GM23248 (cell line): ENCODE data around the gene KCTD6. TPM values are rescaled to one million over a fixed set of nuclear protein-coding genes. Genes with fewer than 3 reads are reported as not detected.
A peak's percentile ranks its signal among the peaks of the same experiment; 100 is the strongest.

ENCODE experiments used
- DNase-seq: peaks from one replicate; pipeline ENCODE4 v3.0.0-alpha.2; 2015
- H2AFZ ChIP-seq: fragments of 200-600 bp; sonication (generic); 2 replicates; pipeline ENCODE4 v1.6.1; 2016; ENCODE audit warnings: antibody characterized with exemption
- H3F3A ChIP-seq: fragments of 200-600 bp; sonication (generic); 2 replicates; pipeline ENCODE4 v1.6.1; 2016; ENCODE audit warnings: mild to moderate bottlenecking, antibody characterized with exemption, mixed run types; ENCODE audit not compliant: insufficient read depth
- H3K27ac ChIP-seq: fragments of 200-600 bp; sonication (generic); 2 replicates; pipeline ENCODE4 v1.5.1; 2016; ENCODE audit warnings: mild to moderate bottlenecking
- H3K27me3 ChIP-seq: fragments of 200-600 bp; sonication (generic); replicated peaks from 2 replicates; pipeline ENCODE4 v1.6.1; 2016; ENCODE audit warnings: mild to moderate bottlenecking; ENCODE audit not compliant: insufficient read depth
- H3K36me3 ChIP-seq: fragments of 200-600 bp; sonication (generic); 2 replicates; pipeline ENCODE4 v1.6.1; 2016; ENCODE audit warnings: low read depth, mild to moderate bottlenecking
- H3K4me1 ChIP-seq: fragments of 200-600 bp; sonication (generic); 2 replicates; pipeline ENCODE4 v1.6.1; 2016; ENCODE audit warnings: mild to moderate bottlenecking; ENCODE audit not compliant: insufficient read depth
- H3K4me2 ChIP-seq: fragments of 200-600 bp; sonication (generic); one replicate; pipeline ENCODE4 v1.6.1; 2016; ENCODE audit warnings: mild to moderate bottlenecking; ENCODE audit not compliant: unreplicated experiment
- H3K4me3 ChIP-seq: fragments of 200-600 bp; sonication (generic); 2 replicates; pipeline ENCODE4 v1.5.1; 2016; ENCODE audit warnings: mild to moderate bottlenecking
- H3K79me2 ChIP-seq: fragments of 200-600 bp; sonication (generic); 2 replicates; pipeline ENCODE4 v1.6.1; 2016; ENCODE audit warnings: mild to moderate bottlenecking; ENCODE audit not compliant: insufficient read depth
- H3K9ac ChIP-seq: fragments of 200-600 bp; sonication (generic); 2 replicates; pipeline ENCODE4 v1.6.1; 2016; ENCODE audit warnings: mild to moderate bottlenecking
- H3K9me2 ChIP-seq: fragments of 200-600 bp; sonication (generic); 2 replicates; pipeline ENCODE4 v1.6.1; 2016; ENCODE audit warnings: mixed run types, mild to moderate bottlenecking, moderate library complexity; ENCODE audit not compliant: insufficient read depth
- H3K9me3 ChIP-seq: fragments of 200-600 bp; sonication (generic); one replicate; pipeline ENCODE4 v1.6.1; 2017; ENCODE audit warnings: low read depth
- H4K20me1 ChIP-seq: fragments of 200-600 bp; sonication (generic); 2 replicates; pipeline ENCODE4 v1.6.0; 2016; ENCODE audit not compliant: insufficient read depth
- EZH2 ChIP-seq: fragments of 200-600 bp; sonication (generic); IDR thresholded peaks from 2 replicates; pipeline ENCODE4 v1.6.1; 2018; ENCODE audit warnings: antibody characterized with exemption, mild to moderate bottlenecking; ENCODE audit not compliant: insufficient read depth, poor library complexity, severe bottlenecking
- EZH2phosphoT487 ChIP-seq: fragments of 200-600 bp; sonication (generic); IDR thresholded peaks from 2 replicates; pipeline ENCODE4 v1.6.1; 2018; ENCODE audit warnings: antibody characterized with exemption, moderate library complexity, mild to moderate bottlenecking, low read depth; ENCODE audit not compliant: insufficient read depth
- WGBS, 2 experiments: methylation state at CpG; one replicate each; pipeline ENCODE4 v1.1.6; 2015 to 2017; ENCODE audit warnings: low lambda C conversion rate in 2 of 2, low coverage in 1 of 2; ENCODE audit errors: missing lambda C conversion rate in 2 of 2; 5-methylcytosine and 5-hydroxymethylcytosine counted together
- in situ Hi-C: fragments of 300-500 bp; cut with MboI; formaldehyde crosslinking; loops from 2 replicates; pipeline ENCODE4 v1.15.0; 2020
- polyA plus RNA-seq: library from polyadenylated mRNA; unstranded; fragments of >200 nt; fragmentation: Nextera tagmentation; extraction: Ambion mirVana; gene quantifications from 2 replicates; pipeline ENCODE4 v1.2.1, GENCODE V29; 2016
- total RNA-seq: library from RNA; depleted of rRNA; stranded (reverse); fragments of >200 nt; shearing (Covaris generic); gene quantifications from 2 replicates; pipeline ENCODE4 v1.2.3, GENCODE V29; 2014

Gene KCTD6
- total and polyA plus RNA-seq, 2 experiments from 2014 or later: 12.8 to 13.7 TPM

DNA sequence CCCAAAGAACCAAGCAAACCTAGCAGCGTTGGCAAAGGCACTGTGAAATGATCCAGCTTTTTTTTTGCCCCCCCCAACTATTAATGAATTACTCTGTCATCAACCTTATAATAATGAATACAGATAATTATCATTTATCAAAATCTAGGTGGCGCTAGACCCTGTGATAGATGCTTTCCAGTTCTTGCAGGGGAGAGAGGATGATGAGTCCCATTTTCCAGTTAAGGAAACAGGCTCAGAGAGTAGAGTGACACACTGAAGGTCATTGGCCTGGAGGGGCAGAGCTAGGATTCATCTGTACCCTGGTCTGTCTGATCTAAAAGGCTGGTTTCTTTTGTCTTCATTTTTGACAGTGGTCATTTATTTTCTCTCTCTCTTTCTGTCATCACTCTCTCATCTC is 40.1 kb downstream of the KCTD6 start:
- no peaks in the 10 kb centered on the region for H3K9me2 ChIP-seq
- in situ Hi-C loops: loop anchor here (10.0 kb wide), 1 partner anchor 207 kb away; no protein-coding TSS in a partner anchor
- DNase-seq: peak; percentile 61
- no peak overlapping the region for H3K9ac ChIP-seq
- H3K4me2 ChIP-seq: no peak overlapping the region
- no peak overlapping the region for H3K4me3 ChIP-seq
- 81 to 87% methylated on average over 2 of the region's 2 CpGs for WGBS, 2 experiments
- H3K36me3 ChIP-seq: no peaks in the 10 kb centered on the region
- H3K27ac ChIP-seq: no peak overlapping the region
- H3F3A ChIP-seq: no peaks in the 10 kb centered on the region
- no peaks in the 10 kb centered on the region for H3K9me3 ChIP-seq
- H2AFZ ChIP-seq: no peak overlapping the region
- no peaks in the 10 kb centered on the region for H3K79me2 ChIP-seq
- peaks cover 20% of the 10 kb centered on the region for H3K4me1 ChIP-seq
- TF ChIP-seq EZH2phosphoT487 (no peak), EZH2 (no peak)
- no peaks in the 10 kb centered on the region for H3K27me3 ChIP-seq
- no peaks in the 10 kb centered on the region for H4K20me1 ChIP-seq

DNA sequence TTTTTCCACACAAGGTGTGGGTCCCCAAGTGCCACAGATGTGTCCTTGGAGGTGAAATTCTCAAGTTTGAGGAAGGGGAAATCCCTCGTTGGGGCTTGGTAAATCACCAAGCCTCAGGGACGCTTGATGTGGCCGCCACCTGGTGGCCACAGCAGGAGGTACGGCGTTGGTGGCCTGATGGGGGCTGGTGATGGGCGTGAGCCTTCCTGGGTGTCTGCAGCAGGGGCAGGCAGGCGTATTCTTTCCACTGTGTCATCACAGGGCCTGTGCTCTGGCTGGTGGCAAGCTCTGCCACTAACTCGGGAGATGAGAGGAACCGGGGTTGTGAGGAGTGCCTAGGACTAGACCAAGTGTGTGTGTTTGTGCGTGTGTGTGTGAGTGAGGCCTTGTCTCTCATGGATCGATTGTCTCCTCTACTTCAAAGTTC is 40.9 kb downstream of the KCTD6 start:
- H3K79me2 ChIP-seq: no peaks in the 10 kb centered on the region
- H3K9me2 ChIP-seq: no peaks in the 10 kb centered on the region
- H3K9me3 ChIP-seq: no peaks in the 10 kb centered on the region
- peak overlapping the region; percentile 45 for H2AFZ ChIP-seq
- TF ChIP-seq EZH2phosphoT487: no peak
- TF ChIP-seq EZH2: no peak
- in situ Hi-C loops: loop anchor here (10.0 kb wide), 1 partner anchor 208 kb away; no protein-coding TSS in a partner anchor
- H4K20me1 ChIP-seq: no peaks in the 10 kb centered on the region
- no peaks in the 10 kb centered on the region for H3K27me3 ChIP-seq
- peaks cover 26% of the 10 kb centered on the region for H3K4me1 ChIP-seq
- H3K9ac ChIP-seq: peak overlapping the region; percentile 43
- no peaks in the 10 kb centered on the region for H3K36me3 ChIP-seq
- no peak overlapping the region for H3K27ac ChIP-seq
- H3K4me2 ChIP-seq: no peak overlapping the region
- DNase-seq: peak; percentile 85
- no peaks in the 10 kb centered on the region; the same call in 1 of the 2 replicates for H3F3A ChIP-seq
- 12 to 13% methylated on average over 11 of the region's 11 CpGs for WGBS, 2 experiments
- H3K4me3 ChIP-seq: no peak overlapping the region

GRCh38 chr3:58534592-58535494 is 42.9 kb downstream of the KCTD6 start:
- H2AFZ ChIP-seq: no peak overlapping the region
- no peaks in the 10 kb centered on the region for H3K27me3 ChIP-seq
- H3K79me2 ChIP-seq: no peaks in the 10 kb centered on the region
- no peaks in the 10 kb centered on the region for H3K9me2 ChIP-seq
- no peaks in the 10 kb centered on the region for H3K36me3 ChIP-seq
- no peaks in the 10 kb centered on the region; the same call in 1 of the 2 replicates for H3F3A ChIP-seq
- in situ Hi-C loops: loop anchor here (10.0 kb wide), 1 partner anchor 210 kb away; no protein-coding TSS in a partner anchor
- no peak for DNase-seq
- TF ChIP-seq EZH2phosphoT487 (no peak), EZH2 (no peak)
- H3K9me3 ChIP-seq: no peaks in the 10 kb centered on the region
- no peak overlapping the region for H3K4me3 ChIP-seq
- no peak overlapping the region for H3K4me2 ChIP-seq
- WGBS, 2 experiments: 88 to 90% methylated on average over 9 of the region's 9 CpGs
- H3K27ac ChIP-seq: no peak overlapping the region
- H4K20me1 ChIP-seq: no peaks in the 10 kb centered on the region
- peaks cover 26% of the 10 kb centered on the region for H3K4me1 ChIP-seq
- no peak overlapping the region for H3K9ac ChIP-seq

- no peaks in the 10 kb centered on the region for H3K9me2 ChIP-seq
- peak overlapping the region; percentile 90 for H3K4me2 ChIP-seq
- WGBS, 2 experiments: 36 to 49% methylated on average over 2 of the region's 2 CpGs
- H2AFZ ChIP-seq: peak overlapping the region; percentile 99
- H3K9ac ChIP-seq: peak overlapping the region; percentile 98
- no peaks in the 10 kb centered on the region for H4K20me1 ChIP-seq
- no peak for TF ChIP-seq EZH2
- no peak for TF ChIP-seq EZH2phosphoT487
- no peak overlapping the region; the same call in 1 of the 2 replicates for H3K27ac ChIP-seq
- H3K36me3 ChIP-seq: no peaks in the 10 kb centered on the region
- no peaks in the 10 kb centered on the region for H3K27me3 ChIP-seq
- no peaks in the 10 kb centered on the region for H3K9me3 ChIP-seq
- H3K4me1 ChIP-seq: peaks cover 26% of the 10 kb centered on the region
- no peaks in the 10 kb centered on the region for H3K79me2 ChIP-seq
- no peak for DNase-seq
- no peaks in the 10 kb centered on the region; the same call in 1 of the 2 replicates for H3F3A ChIP-seq
- peak overlapping the region; percentile 73 for H3K4me3 ChIP-seq
- in situ Hi-C loops: loop anchor here (10.0 kb wide), 1 partner anchor 211 kb away; no protein-coding TSS in a partner anchor
Observed at GRCh38 chr3:58535531-58536500, 43.9 kb downstream of the KCTD6 start.
